ENCODE measurements around the gene CEP112.

The CEP112 gene

DNA sequence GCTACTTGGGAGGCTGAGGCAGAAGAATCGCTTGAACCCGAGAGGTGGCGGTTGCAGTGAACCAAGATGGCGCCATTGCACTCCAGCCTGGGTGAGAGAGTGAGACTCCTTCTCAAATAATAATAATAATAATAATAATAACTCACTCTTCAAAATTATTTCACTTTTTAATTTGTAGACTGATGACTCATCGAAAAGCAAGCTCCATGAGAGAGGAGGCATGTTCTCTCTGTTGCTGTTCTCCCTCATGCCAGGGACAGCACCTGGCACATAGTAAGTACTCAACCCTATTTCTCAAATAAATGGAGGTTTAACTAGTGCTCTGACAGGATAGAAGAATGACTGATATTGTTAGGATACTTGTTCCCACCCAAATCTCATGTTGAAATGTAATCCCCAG, 265.3 kb downstream of the CEP112 start:
- no peak for DNase-seq (ENCODE audit: low read depth)

GRCh38 chr17:65925606-65926307, 266.2 kb downstream of the CEP112 start:
- DNase-seq (ENCODE audit: low read depth) = no peak

- no peak for DNase-seq (ENCODE audit: low read depth)
These were observed 270.9 kb downstream of the CEP112 start for GRCh38 chr17:65920996-65921395.

- DNase-seq (ENCODE audit: low read depth) = no peak
These were observed 273.0 kb downstream of the CEP112 start for GRCh38 chr17:65918916-65919315.

DNA sequence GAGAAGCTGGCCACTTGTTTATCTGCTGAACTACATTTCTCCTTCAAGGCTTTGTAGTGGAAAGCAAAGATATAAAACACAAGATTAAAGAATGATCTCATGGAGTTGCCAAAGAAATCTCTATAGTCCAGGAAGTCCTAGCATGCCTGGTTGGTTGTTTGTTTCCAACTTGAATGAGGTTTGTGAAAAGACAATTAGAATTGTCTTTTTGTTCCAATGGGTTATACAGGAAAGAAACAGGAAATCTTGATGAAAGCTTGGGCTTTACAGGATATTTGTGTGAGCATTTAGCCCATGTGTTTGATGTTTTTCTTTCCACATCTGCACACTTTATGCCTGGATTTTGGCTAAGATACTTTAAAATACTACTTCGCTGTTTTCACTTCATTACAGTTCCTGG, 273.4 kb downstream of the CEP112 start:
- no peak for DNase-seq (ENCODE audit: low read depth)

- no peak for DNase-seq (ENCODE audit: low read depth)
These were observed 274.4 kb downstream of the CEP112 start for GRCh38 chr17:65917560-65917959.

- no peak for DNase-seq (ENCODE audit: low read depth)
These were observed 275.5 kb downstream of the CEP112 start for GRCh38 chr17:65916425-65916824.

GRCh38 chr17:65914784-65915342, 277.1 kb downstream of the CEP112 start:
- DNase-seq (ENCODE audit: low read depth) = no peak

GRCh38 chr17:65913326-65913850, 278.5 kb downstream of the CEP112 start:
- no peak for DNase-seq (ENCODE audit: low read depth)

DNA sequence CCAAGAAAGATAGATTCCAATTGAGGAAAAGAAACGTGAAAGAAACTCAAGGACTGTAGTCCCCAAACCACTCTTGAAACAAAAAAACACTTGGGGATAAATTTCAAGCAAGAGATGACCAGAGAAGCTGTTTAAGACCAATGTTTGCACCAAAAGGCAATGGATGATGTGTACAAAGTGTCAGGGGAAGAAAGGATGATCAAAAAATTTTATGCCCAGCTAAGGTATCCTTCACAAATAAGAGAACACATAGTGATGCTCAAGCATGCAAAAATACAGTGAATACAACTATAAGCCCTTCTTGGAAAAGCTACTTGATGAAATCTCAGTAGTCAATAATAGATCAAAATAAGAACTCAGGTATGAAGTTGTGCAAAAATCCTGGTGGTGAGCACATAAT, 281.1 kb downstream of the CEP112 start:
- DNase-seq (ENCODE audit: low read depth) = no peak

DNA sequence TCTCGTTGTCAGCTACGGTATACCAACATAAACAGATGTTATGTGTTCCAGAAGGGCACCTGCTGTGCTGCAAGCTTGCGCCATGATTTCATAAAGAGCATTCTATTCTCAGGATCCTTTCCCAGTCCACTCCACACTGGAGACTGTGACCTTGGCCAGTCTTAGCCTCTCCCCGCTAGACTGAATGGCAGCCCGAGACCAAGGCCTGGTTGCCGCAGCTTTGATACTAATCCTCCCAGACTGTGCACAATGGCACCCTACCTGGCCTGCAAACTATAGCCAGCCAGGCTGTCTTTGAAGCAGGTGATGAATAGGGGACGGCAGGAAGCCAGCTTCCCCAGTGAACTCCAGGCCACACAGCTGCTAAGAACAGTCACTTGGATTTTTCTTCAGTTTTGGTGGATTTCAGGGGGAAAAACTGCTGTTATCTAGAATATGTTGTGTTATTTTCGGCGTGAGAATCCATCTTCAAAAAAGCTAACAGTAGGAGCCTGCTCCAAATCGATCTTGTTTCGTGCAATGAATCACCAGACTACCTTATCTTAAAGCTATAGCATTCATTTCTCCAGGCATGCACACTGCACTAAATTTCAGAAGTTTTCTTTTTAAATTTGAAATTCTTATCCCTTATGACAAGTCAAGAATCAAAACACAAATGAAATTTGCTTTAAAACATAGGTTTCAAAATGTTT, 289.0 kb downstream of the CEP112 start:
- no peak for DNase-seq (ENCODE audit: low read depth)

- DNase-seq (ENCODE audit: low read depth) = no peak
These were observed 289.8 kb downstream of the CEP112 start for GRCh38 chr17:65902155-65902554.

DNA sequence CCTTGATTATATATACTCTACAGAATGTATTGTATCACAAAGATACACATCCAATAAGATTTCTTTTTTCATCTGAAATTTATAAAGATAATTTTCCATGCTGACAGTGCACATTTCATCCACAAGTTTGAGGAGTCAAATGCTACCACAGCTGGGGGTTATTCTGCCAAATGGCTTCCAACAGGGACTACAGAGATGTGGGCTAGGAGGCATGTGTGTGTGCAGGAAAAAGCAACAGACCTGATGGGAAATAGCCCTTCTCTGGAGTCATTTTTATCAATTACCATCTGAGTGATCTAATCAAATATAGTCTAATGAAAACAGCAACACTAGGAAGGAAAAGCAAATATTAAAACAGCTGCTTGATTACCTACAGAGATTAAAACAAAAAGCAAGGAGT, 290.5 kb downstream of the CEP112 start:
- DNase-seq (ENCODE audit: low read depth) = no peak

DNA sequence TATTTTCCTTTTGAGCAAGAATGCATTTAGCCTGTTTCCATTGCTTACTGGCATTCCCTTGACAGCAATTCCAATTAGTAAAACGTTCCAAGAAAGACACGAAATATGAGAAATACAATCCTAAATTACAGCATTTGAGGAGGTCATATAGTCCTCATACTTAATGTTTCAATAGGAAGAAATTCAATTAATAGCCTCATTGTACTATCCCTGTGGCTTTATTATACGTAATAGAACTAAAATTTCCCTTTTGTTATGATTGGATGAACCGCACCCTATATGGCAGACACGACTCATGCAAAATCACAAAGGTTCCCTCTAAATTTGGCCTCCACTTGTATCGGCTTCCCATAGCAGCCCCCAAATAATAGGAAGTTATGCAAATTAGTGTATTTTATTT, 291.7 kb downstream of the CEP112 start:
- DNase-seq (ENCODE audit: low read depth) = no peak

DNA sequence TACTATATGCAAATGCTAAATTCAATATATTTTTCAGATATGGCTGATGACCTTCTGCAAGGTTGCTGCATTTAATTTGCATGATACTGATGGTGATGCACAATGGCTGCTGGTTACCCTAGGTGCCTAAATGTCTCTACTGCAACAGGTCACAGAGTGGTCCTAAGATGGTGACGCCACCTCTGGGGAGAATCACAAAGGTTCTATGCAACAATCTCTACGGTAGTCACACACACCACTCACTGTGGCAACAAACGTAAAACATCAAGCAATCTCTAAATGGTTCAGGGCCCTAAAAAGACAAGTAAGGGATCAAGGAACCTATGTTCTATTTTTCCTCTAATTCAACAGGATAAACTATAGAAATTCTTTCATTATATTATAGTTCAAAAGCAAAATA, 293.3 kb downstream of the CEP112 start:
- DNase-seq (ENCODE audit: low read depth) = no peak

- no peak for DNase-seq (ENCODE audit: low read depth)
These were observed 295.0 kb downstream of the CEP112 start for GRCh38 chr17:65896889-65897288.

GRCh38 chr17:65895969-65896368, 296.0 kb downstream of the CEP112 start:
- no peak for DNase-seq (ENCODE audit: low read depth)

- no peak for DNase-seq (ENCODE audit: low read depth)
These were observed 298.1 kb downstream of the CEP112 start for GRCh38 chr17:65893692-65894279.

GRCh38 chr17:65892912-65893377, 299.0 kb downstream of the CEP112 start:
- no peak for DNase-seq (ENCODE audit: low read depth)

GRCh38 chr17:65891231-65891735, 300.6 kb downstream of the CEP112 start:
- DNase-seq (ENCODE audit: low read depth) = no peak

DNA sequence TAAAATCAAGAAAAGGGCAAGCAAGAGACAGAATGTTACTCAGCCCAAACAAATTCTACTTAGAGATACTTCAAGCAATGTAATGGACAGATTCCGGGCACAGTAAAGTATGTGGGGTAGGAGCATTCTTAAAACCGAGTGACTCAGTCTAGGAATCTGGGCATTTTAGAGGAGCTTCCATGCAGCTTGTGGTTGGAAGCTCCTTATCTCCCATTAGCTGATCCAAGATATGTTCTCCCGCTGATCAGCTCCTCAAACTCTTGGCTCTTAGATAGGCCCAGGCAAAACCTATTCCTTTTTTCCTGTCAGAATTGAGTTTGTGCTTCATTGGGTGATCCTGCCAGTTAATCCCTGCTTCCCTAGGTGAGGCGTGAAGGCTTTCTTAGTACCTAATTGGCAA, 303.3 kb downstream of the CEP112 start:
- DNase-seq (ENCODE audit: low read depth) = no peak
